HG03066 (cell line): Measurements from ENCODE around the gene ARHGAP24.
"Not testable (repeated sequence)": the region's sequence is repeated elsewhere in the genome, so short reads cannot be mapped to it uniquely, and the experiment has no call there.

Experiments
- ATAC-seq: cut with Tn5 transposase; IDR thresholded peaks from one replicate; pipeline ENCODE4 v1.9.1; 2021; ENCODE audit warnings: low read depth; ENCODE audit not compliant: unreplicated experiment

The ARHGAP24 gene

DNA sequence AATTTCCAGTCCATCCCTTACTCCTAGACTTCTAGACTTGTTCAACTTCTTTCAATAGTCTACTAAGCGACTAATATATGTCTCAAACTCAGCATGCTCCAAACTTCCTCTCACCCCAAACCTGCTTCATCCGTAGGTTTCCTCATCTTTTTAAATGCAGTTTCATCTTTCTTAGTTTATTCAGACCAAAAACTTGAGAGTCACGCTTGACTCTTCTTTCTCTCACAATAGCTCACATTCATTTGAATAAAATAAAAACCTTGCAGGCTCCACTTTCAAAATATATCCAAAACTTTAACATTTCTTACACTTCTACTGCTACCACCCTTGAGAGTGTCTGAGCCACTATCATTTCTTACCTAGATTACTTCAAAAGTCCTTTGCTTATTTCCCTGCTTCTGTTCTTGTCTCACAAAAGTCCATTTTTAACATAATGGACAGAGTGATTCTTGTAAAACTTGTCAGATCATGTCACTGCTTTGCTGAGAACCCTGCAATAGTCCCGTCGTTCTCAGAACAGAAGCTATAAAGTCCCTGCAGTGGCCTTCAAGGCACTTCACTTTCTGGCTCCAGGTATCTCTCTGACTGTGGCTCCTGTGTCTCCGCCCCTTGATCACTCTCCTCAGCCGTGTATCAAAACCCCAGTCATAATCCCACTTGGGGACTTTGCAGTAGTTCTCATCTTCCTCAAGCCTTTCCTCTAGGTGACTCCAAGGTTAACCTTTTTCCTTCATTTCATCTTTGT, 167.6 kb downstream of the ARHGAP24 start:
- ATAC-seq, result no peak

DNA sequence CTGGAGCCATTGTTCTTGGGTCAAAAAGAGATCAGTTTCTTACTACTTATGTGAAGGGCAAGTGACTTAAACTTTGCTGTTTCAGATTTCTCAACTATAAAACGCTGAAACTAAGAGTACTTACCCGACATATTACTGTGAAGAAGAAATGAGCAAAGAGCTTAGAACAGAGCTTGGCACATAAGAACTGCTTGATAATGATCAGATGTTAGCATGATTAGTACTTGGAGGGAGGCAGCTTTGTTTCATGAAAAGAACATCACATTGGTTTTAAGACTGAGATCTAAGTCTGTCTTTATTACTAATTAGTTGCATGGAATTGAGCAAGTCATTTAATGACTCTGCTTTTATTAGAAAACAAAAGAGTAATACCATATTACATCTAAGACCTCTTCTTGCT, 169.1 kb downstream of the ARHGAP24 start:
- ATAC-seq, result no peak

DNA sequence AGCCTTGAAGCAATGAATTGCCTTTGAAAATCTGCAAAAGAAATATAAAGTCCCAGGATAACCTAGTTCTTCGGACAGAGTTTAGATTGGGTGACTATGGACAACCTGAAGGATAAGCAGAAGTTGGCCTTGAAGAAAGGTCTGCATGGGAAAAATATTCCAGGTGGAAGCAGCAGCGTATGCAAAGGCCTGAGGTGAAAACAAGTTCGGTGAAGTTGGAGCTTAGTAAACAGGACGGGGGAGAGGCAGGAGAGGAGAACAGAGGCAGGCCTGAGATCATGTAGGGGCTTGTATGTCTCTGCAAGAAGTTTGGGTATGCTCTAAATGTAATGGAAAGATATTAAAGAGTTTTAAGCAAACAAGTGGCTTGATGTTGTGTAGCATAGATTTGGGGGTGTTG, 176.0 kb downstream of the ARHGAP24 start:
- no peak for ATAC-seq

DNA sequence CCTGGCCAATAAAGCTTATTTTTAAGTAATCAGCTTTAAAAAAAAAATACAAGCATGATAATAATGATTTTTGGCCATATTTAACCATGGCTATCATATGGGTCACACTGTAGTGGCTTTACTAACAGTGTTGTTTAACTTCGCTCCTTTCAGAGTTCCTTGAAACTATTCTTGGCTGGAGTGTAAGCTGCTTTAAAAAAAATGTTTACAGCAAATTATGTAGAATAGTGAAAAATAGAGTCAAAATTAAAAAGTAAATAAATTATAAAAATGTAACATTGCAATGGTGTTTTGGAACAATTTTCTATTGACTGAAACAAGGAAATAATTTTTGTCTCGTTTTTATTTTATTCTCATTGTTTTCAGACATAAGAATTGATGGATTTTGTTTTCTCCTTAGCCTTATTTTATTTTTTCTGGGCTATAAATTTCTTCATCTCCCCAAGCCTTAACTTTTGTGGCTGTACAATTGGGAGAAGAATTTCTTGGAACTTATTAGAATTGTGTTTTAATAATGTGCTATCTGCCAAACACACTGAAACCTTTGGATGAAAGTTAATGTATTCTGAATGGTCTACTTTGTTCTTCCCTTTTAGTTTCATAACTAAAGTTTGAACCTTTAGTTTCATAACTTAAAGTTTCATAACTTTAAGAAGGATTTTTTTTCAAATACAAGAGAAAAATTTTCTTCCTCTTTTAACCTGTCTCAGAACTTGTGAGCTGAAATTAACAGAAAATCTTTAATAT, 182.0 kb downstream of the ARHGAP24 start:
- ATAC-seq, result no peak

DNA sequence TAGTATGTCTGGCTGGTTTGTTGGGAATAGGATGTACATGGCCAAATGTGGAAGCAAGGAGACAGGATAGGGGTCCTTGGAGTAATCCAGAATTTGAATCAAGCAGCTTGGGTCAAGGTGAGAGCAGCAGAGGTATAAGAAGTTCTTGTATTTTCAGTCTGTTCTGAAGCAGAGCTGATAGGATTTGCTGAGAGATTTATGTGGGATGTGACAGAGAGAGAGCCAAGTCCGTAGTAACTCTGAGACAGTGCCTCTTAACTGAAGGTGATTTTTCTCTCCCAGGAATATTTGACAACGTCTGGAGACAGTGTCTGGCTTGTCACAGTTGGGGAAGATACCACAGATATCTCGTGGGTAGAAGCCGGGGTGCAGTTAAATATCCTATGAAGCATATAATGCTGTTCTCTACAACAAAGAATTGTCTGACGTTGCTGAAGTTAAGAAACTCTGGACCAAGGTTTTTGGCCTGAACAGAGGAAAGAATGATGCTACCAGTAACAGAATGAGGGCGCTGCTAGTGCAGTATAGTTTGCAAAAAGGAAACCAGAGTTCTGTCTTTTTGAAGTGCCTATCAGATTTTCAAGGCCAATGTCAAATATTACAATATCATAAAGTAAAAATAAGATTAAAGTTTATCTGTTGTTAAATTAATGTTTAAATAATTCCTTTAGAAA, 184.0 kb downstream of the ARHGAP24 start:
- ATAC-seq, result no peak

DNA sequence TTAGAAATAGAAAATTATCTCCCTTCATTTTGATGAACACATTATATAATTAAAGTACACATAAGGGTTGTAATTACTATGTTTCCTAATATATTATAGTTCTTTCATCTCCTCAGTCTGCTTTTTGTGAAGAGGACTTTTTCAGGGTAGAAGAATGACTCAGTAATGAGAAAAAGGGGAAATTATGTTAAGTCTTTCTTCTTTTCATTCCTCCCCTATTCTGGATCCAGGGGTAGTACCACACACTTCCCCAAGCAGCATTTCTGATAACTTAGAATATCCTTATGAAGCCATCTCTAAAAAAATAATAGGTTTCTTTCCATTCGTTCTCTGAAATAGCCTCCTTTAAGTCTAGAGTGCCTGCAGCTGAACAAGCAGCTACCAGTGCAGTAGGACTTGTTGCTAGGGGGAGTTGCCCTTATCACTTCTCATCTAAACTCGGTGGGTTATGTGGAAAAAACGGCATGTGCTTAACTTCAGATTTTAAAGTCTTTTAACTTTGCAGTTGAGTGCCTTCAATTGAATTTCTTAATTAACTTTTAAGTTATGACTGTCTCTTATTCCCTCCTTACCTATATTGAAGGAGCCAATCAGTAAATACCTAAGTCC, 184.8 kb downstream of the ARHGAP24 start:
- ATAC-seq, result no peak

DNA sequence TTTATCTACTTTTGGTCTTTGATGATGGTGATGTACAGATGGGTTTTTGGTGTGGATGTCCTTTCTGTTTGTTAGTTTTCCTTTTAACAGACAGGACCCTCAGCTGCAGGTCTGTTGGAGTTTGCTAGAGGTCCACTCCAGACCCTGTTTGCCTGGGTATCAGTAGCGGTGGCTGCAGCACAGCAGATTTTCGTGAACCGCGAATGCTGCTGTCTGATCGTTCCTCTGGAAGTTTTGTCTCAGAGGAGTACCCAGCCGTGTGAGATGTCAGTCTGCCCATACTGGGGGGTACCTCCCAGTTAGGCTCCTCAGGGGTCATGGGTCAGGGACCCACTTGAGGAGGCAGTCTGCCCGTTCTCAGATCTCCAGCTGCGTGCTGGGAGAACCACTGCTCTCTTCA, 191.7 kb downstream of the ARHGAP24 start:
- ATAC-seq, result not testable (repeated sequence)

DNA sequence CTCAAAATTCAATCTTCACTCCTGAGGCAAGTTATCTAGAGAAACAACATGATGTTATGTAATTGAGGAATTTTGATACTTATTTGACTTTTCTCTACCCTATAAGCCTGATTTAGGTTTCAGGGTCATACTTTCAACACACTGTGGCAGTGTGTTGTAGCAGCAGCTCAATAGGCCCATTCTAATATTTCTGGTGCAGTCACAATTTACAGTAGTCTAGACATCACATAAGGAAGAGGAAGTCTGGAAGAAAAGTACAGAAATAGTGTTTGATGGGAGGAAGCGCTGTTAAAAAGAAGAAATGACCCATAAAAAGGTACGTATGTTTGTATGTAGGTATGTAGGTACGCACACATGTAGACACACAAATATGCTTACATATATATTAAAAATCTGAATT, 194.3 kb downstream of the ARHGAP24 start:
- ATAC-seq, result no peak

DNA sequence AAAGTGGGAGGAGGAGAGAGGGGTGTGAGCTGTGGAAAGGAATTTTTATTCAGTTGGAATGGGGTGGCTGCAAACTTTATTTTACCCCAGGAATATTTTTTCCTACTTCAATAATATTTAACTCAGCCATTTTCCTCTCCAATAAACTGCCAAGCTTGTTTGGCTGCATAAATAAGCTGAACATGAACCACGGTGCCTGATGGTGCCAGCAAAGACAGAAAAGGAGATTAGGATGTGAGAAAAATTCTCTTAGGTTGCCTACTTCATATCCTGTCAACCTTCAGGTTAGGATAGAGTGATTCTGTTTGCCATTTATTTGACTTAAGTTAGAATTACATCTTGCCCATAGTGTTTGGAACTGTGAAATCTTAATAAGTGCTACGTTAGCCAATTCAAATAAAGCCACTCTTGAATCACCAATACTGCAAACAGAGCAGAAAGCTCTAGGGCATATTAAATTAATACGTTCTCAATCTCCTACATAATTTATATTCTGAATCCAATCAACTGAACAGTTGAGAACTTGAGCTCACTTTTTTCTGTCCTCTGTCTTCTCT, 195.1 kb downstream of the ARHGAP24 start:
- ATAC-seq, result no peak

DNA sequence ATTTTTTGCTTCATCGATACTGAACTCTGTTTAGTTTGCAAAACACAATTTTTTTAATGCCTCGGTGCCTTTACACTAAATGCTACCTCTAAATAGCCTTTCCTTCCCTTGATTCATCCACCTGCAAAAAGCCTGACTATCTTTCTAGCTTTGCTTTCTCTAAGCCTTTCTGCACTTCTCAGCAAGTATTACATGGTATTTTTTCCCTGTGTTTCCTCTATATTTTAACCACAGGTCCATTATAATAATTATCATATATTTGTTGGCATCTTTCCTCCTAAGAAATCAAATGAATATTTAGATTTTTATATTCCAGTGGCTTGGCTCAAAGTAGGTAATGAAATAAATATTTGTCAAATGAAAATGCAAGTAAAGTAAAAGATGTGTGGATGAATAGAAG, 196.2 kb downstream of the ARHGAP24 start:
- ATAC-seq, result no peak

DNA sequence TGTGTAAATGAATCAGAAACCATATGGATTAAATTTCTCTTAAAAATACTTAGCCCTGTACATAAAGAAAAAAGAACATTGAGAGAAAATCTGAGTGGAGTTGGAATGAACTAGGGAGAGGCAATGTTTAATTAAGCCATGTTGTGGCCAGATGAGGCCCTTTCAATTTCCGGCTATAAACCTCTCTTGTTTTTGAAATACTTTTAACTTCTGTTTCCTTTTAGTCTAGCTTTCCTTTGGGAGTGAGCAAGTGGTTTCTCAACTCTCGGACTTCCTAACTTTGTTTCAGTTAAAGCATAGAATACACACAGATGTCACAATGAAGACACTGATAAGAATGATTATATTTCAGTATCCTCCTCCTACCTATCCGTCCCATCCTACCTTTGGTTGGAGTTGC, 197.2 kb downstream of the ARHGAP24 start:
- ATAC-seq, result no peak

DNA sequence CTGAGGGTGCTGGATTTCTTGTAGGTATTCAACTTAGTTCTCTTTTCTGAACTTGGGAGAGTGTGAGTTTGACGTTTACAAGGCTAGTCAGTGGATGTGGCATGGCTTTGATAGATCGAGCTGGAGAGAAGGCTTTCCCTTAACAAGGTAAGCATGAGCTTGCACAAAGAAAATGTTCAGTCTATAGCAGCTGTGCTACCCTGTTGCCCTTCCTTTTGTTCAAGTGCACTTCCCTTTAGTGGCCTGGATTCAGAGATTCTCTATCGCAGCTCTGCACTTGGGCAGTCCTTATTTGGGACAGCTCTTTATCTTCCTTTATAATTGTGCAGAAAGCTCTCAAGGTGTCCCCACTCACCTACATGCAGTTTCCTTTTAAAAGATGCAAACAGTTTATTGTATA, 198.0 kb downstream of the ARHGAP24 start:
- ATAC-seq, result no peak

DNA sequence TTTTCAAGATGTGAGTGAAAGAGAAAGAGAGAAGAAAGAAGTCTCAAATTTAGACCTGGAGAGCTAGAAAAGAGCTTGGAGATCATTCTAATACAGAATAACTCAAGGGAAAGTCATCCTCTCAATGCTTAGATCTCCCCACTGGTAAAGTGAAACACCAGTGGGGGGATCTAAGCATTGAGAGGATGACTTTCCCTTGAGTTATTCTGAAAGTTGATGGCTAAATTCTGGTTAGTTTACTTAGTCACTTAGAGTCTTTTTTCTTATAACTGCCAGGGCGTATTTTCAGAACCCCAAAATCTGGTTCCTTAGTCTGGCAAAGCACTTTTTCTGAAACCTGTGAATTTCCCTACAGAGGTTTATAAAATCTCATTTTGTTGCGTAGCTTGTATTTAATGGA, 198.6 kb downstream of the ARHGAP24 start:
- ATAC-seq, result no peak

DNA sequence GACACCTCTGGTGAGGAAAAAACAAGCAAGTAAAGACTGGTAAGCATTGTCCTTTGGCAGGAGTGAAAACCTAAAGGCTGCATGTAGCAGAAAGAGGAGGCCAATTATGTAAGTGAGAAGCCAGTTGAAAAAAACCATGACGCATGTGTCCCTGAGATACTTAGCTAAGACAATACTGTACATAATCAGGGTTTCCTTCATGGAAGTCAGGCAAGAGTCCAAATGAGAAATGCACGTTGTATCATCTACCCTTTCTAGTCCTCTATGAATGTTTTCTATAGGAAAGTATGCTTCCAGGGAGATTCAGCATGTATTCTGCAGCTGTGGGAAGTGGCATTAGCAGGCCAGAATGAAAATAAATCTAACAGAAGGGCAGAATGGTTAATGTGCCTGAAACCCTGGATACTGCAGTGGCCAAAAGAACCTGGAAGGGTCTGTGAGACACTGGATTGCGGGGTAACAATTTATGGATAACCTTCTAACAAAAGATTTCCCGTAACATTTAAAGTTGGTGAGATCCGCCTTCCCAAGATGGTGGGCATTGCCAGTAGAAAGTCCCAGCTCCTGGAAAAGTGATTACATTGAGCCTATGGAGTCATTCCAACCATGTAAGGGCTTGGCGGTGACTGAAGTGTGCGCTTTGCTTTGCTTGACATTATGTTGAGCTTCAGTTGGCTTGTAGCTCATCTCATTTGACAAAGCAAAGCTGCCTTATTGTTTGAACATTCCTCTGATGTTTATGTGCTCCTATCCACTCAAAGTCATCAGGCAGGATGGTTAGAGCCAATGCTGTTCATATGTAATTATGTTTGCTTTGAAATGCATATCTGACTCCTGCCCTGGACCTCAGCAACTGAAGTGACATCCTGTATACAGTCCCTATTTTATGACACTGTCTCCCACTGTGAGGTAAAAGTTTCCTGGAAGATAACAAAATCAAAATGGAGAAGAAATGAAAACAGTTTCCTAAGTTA, 200.4 kb downstream of the ARHGAP24 start:
- ATAC-seq, result no peak

DNA sequence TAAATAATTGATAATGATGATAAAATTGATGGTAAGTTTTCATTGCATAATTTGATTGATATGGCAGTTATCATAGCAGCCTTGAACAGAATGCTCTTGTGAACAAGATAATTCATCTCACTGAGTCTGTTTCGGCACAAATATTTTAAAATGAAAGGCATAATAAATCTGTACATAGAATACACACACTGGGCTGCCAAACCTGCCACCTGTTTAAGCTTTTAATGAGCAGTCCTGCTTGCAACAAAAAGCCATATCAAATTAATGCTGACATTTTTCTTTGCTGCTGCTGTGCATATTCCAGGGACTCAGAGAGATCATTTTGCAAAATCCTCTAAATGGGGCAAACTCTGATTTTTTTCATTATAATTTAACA, 201.1 kb downstream of the ARHGAP24 start:
- no peak for ATAC-seq

DNA sequence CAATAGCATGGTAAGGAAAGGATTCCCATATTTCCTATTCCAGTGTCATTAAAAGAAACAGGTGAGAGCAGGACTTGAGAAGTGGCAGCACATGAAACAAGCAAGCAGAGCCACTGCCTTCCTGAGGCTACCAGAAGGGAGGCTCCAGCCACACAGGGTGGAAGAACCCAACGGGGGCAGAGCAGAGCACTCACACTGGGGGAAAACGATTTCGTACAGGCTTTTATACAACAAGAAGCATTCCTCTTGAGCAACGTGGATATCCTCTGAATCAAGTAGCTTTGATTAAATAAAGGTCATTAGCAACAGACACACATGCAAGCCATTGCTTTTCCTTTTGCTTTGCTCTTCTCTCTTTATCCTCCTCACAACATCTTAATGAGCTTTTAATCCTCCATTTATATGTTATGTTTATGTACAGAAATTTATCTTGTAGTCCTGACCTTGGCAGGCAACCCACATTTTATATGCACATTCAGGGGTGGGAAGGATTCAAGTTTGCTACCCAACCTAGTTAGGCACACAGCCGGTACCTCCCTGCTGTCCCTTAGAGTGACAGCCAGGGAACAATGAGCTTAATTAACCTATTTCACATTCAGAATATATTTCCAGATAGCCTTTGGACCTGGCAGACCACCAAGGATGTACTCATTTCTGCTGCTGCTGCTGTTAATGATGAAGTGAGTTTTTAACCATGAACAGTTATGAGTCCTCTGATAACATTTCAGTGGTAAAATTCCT, 202.1 kb downstream of the ARHGAP24 start:
- no peak for ATAC-seq

DNA sequence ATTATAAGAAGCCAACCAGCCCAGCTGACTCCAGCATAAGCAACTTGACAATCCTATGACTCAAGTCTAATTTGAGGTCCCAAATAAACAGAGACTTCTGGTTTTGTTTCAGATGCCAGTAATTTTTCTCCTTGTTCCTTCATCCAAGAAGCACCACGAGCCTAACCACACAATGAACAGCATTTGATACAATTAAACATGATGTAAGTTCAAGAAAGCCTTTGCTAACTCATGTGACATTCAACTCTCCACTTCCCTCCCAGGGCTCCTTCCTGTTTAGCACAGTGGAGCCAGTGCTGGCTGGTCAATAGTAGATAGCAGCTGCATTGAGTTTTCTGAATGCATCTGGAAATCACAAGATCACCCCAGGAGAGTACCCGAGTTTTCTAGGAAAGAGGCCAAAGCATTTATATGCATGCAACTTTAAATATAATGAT, 206.3 kb downstream of the ARHGAP24 start:
- ATAC-seq, result no peak

DNA sequence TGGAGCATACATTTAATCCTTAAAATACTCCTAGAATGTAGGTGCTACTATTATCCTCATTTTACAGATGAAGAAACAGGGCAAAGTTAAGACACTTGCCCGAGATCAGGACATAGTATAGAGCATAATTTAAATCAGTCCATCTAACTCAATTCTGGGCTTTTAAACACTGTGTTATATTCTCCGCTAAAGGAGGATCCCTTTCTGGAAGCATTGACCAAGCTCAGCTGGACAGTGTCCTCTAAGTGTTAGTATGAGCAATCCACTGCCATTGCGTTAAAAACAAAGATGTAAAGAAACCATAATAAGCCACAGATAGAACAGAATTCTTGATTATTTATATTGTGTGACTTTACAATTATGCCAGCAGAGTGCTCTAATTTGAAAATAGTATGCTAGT, 207.0 kb downstream of the ARHGAP24 start:
- ATAC-seq, result no peak

DNA sequence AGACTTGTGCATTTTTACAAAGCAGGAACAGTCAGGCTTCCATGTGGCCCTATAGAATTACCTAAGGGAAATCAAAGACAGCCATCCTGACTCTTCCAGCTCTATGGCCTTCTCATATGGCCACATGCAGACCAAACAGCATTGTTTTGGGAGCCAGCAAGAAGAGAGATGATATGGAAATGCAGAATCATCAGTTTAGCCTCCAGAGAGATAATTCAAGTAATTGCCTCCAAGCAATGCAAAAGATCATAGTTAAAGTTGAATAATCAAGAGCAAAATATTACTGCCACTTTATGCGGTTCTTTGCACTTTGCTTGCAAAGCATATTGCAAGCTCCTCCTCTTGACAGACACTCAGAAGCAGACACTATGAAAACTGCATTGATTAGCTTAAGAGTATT, 207.4 kb downstream of the ARHGAP24 start:
- ATAC-seq, result no peak
